HL-60 (cell line): Measurements from ENCODE around the gene MTHFSD.

ENCODE experiments used
- DNase-seq, 2 experiments: peaks; one replicate each; pipeline ENCODE4 v3.0.0-alpha.2; 2010 to 2020; ENCODE audit warnings: low read depth in 1 of 2, low spot score in 1 of 2
- H3K27ac ChIP-seq: fragments of 250-450 bp; sonication (Bioruptor Pico); replicated peaks from 2 replicates; pipeline ENCODE4 v1.5.1; 2020; ENCODE audit warnings: mild to moderate bottlenecking, moderate library complexity
- H3K27me3 ChIP-seq: fragments of 250-450 bp; sonication (Bioruptor Pico); 2 replicates; pipeline ENCODE4 v1.5.1; 2021; ENCODE audit warnings: mild to moderate bottlenecking, moderate library complexity; ENCODE audit not compliant: insufficient read depth, poor library complexity, severe bottlenecking
- H3K4me3 ChIP-seq: replicated peaks from 2 replicates; pipeline ENCODE4 v1.5.1; 2011; ENCODE audit warnings: mild to moderate bottlenecking, control low read depth, low read length; ENCODE audit not compliant: insufficient read depth
- GABPA ChIP-seq: IDR thresholded peaks from 2 replicates; pipeline ENCODE4 v1.6.1; 2012; ENCODE audit warnings: low read depth
- POLR2AphosphoS5 ChIP-seq: IDR thresholded peaks from 2 replicates; pipeline ENCODE4 v1.6.1; 2012; ENCODE audit warnings: low read depth
- SPI1 ChIP-seq: IDR thresholded peaks from 2 replicates; pipeline ENCODE4 v1.6.1; 2012; ENCODE audit warnings: low read depth, mild to moderate bottlenecking, borderline replicate concordance
- TF ChIP-seq, protein P1 (sequence below): IDR thresholded peaks from one replicate; pipeline ENCODE4 v1.5.1; 2011; ENCODE audit warnings: low read length, control low read depth, inconsistent platforms; ENCODE audit not compliant: insufficient read depth
- TF ChIP-seq, protein P2 (sequence below): IDR thresholded peaks from 2 replicates; pipeline ENCODE4 v1.6.1; 2012; ENCODE audit warnings: low read depth; ENCODE audit not compliant: insufficient replicate concordance

The MTHFSD gene

DNA sequence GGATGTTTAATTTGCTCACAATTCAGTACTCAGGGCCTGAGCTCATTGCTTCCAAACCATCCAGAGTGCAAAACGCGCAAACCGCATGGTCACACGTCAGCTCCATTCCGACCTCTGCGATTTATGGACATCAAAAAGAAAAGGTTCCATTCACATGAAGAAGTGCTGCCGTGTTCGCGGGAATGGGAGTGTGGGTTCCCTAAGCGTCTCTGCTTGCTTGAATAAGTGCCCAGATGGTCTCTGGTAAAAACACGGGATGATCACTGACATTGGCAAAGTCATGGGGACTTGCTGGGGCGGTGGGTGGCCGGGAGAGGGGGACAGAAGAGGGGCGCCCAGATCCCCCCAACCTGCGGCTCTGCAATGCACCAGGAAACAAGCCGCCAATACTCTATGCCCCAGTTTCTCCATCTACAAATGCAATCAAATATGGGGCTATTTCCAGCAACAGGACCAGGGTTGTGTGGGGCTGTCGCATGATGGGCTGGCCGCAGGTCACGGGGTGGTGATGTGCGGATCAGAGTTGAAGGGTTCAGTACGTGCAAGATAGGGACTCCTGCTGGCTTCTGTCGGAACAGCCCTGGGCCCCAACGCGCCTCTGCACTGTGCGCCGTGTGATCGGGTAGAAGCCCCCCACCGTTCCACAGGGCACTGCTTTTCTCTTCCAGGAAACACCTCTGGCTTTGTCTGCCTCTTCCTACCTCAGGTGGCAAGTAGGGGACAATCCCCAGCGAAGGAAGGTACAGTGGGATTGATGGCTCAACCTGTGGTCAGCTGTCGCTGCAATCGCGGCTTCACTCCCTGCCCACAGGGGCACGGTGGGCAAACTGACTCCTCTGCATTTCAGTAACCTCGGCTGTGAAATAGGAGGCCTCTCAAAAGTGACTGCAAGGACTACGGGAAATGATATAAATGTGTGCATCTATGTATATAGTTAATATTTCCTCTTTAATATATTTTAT lies 33.5 kb downstream of the MTHFSD start:
- TF ChIP-seq, protein P1, sequence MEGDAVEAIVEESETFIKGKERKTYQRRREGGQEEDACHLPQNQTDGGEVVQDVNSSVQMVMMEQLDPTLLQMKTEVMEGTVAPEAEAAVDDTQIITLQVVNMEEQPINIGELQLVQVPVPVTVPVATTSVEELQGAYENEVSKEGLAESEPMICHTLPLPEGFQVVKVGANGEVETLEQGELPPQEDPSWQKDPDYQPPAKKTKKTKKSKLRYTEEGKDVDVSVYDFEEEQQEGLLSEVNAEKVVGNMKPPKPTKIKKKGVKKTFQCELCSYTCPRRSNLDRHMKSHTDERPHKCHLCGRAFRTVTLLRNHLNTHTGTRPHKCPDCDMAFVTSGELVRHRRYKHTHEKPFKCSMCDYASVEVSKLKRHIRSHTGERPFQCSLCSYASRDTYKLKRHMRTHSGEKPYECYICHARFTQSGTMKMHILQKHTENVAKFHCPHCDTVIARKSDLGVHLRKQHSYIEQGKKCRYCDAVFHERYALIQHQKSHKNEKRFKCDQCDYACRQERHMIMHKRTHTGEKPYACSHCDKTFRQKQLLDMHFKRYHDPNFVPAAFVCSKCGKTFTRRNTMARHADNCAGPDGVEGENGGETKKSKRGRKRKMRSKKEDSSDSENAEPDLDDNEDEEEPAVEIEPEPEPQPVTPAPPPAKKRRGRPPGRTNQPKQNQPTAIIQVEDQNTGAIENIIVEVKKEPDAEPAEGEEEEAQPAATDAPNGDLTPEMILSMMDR = no peak
- TF ChIP-seq GABPA (no peak), SPI1 (no peak), POLR2AphosphoS5 (no peak)
- TF ChIP-seq, protein P2, sequence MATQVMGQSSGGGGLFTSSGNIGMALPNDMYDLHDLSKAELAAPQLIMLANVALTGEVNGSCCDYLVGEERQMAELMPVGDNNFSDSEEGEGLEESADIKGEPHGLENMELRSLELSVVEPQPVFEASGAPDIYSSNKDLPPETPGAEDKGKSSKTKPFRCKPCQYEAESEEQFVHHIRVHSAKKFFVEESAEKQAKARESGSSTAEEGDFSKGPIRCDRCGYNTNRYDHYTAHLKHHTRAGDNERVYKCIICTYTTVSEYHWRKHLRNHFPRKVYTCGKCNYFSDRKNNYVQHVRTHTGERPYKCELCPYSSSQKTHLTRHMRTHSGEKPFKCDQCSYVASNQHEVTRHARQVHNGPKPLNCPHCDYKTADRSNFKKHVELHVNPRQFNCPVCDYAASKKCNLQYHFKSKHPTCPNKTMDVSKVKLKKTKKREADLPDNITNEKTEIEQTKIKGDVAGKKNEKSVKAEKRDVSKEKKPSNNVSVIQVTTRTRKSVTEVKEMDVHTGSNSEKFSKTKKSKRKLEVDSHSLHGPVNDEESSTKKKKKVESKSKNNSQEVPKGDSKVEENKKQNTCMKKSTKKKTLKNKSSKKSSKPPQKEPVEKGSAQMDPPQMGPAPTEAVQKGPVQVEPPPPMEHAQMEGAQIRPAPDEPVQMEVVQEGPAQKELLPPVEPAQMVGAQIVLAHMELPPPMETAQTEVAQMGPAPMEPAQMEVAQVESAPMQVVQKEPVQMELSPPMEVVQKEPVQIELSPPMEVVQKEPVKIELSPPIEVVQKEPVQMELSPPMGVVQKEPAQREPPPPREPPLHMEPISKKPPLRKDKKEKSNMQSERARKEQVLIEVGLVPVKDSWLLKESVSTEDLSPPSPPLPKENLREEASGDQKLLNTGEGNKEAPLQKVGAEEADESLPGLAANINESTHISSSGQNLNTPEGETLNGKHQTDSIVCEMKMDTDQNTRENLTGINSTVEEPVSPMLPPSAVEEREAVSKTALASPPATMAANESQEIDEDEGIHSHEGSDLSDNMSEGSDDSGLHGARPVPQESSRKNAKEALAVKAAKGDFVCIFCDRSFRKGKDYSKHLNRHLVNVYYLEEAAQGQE = no peak
- DNase-seq = no peak
- Histone ChIP-seq H3K27ac (no peak overlapping the region), H3K4me3 (no peak overlapping the region), H3K27me3 (peaks cover 3% of the 10 kb centered on the region)

DNA sequence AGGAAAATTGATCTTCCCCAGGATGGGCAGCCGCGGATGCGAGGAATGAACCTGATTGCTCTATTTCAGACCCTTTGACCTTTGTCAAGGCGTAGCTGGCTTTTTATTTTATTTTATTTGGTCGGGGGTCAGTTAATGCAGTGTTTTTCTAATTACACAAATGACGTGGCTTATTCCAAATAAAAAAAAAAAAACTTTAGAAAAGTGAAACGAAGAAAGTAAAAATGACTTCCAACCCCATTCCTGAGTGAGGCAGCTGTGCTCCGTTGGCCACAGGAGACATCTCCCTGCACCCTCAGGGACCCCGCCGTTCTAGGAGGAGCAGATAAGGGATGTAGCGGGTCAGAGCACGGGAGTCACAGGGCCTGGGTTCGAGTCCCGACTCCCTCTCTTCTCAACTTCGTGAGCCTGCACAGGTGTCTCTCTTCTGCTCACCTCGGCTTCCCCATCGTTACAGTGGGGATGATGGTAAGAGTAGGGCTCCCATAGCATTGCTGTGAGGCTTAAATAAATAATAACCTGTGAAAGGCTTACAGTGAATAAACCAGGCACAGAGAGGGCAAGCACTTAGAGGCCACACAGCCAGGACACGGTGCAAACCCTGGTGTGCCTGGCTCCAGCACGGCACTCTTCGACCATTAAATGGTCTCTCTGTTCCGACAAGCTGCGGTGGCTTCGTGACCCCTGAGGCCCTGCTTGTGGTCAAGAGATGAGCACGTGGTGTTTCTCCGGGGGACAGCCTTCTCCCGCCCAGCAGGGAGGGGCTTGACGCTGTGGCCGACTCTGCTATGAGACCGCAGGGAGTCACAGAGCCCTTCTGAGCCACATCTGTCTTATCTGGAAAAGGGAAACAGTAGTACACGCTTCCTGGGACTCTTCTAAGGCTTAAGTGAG lies 34.5 kb downstream of the MTHFSD start:
- H3K27ac ChIP-seq = no peak overlapping the region
- H3K27me3 ChIP-seq = peaks cover 3% of the 10 kb centered on the region
- no peak for TF ChIP-seq SPI1
- TF ChIP-seq, protein P2 = no peak
- no peak overlapping the region for H3K4me3 ChIP-seq
- no peak for DNase-seq

DNA sequence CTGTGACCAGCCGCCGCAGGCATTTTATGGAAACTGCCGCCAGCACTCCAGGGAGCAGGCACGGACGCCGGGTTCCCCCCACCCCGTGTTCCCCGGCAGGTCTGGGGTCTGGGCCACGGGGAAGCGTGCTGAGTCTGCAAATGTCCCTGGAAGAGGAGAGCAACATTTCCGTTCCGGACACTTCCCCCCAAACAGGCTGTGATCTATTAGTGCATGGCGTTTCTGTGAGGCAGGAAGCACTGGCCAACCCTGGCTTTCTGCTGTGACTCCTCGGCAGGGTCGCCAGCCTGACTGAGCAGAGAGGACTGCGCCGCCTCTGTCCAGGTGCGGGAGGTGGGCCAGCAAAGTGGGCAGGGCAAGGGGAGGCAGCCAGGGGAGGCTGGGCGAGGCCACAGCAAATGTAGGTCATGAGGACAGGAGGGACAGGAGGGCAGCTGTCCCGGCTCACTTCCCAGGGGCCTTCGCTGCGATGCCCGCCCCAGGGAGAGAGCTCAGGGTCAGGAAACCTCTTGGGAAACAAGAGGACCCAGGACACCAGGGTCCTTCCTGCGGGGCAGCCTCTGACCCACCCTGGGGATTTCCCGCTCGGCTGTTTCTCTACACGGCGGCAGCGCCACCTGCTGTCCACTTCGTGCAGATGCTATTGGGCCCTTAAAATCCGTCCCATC lies 35.3 kb downstream of the MTHFSD start:
- Histone ChIP-seq H3K27me3 (peaks cover 3% of the 10 kb centered on the region), H3K27ac (no peak overlapping the region), H3K4me3 (no peak overlapping the region)
- peak in 1 of 2 experiments; percentile 7 for DNase-seq
- no peak for TF ChIP-seq SPI1
- TF ChIP-seq, protein P1 = peak; percentile 53
